Endothelial cell of umbilical vein (primary cell): Measurements from ENCODE around the gene URAD. TPM values are rescaled to one million over a fixed set of nuclear protein-coding genes. Genes with fewer than 3 reads are reported as not detected.

Experiments used
- BruUV-seq: library from RNA; stranded (reverse); fragments of 400-500 nt; replicated peaks from 2 replicates; lab custom pipeline; 2021; lab: Mats Ljungman, UMichigan
- CTCF ChIA-PET: fragments of 300-600, 350-600 bp; sonication (Branson Sonifier 250); formaldehyde crosslinking; loops from one replicate; lab custom pipeline; 2021; ENCODE audit warnings: antibody characterized with exemption, inconsistent platforms; lab: Charles Lee
- POLR2A ChIA-PET: fragments of 300-600, 350-600 bp; sonication (Branson Sonifier 250); formaldehyde crosslinking; loops from one replicate; lab custom pipeline; 2021; ENCODE audit warnings: antibody characterized with exemption, inconsistent platforms; lab: Charles Lee
- DNase-seq: peaks from one replicate; pipeline ENCODE4 v3.0.0-alpha.2; 2011; ENCODE audit warnings: low read depth, low spot score
- FAIRE-seq: peaks from 2 replicates; lab custom pipeline; 2011; peaks lifted over from hg19 to GRCh38; lab: Jason Lieb, UNC
- H2AFZ ChIP-seq: 2 replicates; pipeline ENCODE4 v1.6.0; 2012; ENCODE audit warnings: low read depth, low read length, control low read depth, inconsistent platforms
- H3K27ac ChIP-seq: 2 replicates; pipeline ENCODE4 v1.5.1; 2011; ENCODE audit warnings: low read depth, mild to moderate bottlenecking, control low read depth, low read length, moderate library complexity; ENCODE audit not compliant: insufficient read depth
- H3K27me3 ChIP-seq, 2 experiments: 2 replicates each; pipeline versions ENCODE4 v1.6.0 to v1.6.1; 2011; ENCODE audit warnings: low read length in 2 of 2, mixed read lengths in 1 of 2; ENCODE audit not compliant: control insufficient read depth in 2 of 2, insufficient read depth in 2 of 2
- H3K36me3 ChIP-seq, 2 experiments: 2 replicates in 1 of 2; 3 replicates in 1 of 2; pipeline ENCODE4 v1.5.1; 2011; ENCODE audit warnings: low read length in 2 of 2, mild to moderate bottlenecking in 1 of 2, moderate library complexity in 1 of 2; ENCODE audit not compliant: control insufficient read depth in 2 of 2, insufficient read depth in 2 of 2; ENCODE audit errors: extremely low read depth in 1 of 2
- H3K4me1 ChIP-seq: 3 replicates; pipeline ENCODE4 v1.5.1; 2011; ENCODE audit warnings: mild to moderate bottlenecking, low read length; ENCODE audit not compliant: control insufficient read depth, insufficient read depth; ENCODE audit errors: extremely low read depth
- H3K4me2 ChIP-seq: 2 replicates; pipeline ENCODE4 v1.6.1; 2011; ENCODE audit warnings: low read length, control low read depth, mixed read lengths; ENCODE audit not compliant: insufficient read depth
- H3K4me3 ChIP-seq, 3 experiments: fragments of 200-600 bp in 1 of 3; sonication (generic), shearing (Covaris generic) in 1 of 3; replicated peaks in 1 of 3; 2 replicates each; pipeline ENCODE4 v1.5.1; 2011 to 2016; ENCODE audit warnings: control low read depth in 3 of 3, low read length in 3 of 3, mild to moderate bottlenecking in 2 of 3, inconsistent platforms in 1 of 3, low read depth in 1 of 3, moderate library complexity in 1 of 3; ENCODE audit not compliant: insufficient read depth in 1 of 3
- H3K79me2 ChIP-seq: 2 replicates; pipeline ENCODE4 v1.6.0; 2012; ENCODE audit warnings: low read length, inconsistent platforms; ENCODE audit not compliant: control insufficient read depth, insufficient read depth
- H3K9ac ChIP-seq: replicated peaks from 2 replicates; pipeline ENCODE3; 2011; ENCODE audit warnings: low read length, control low read depth; ENCODE audit not compliant: insufficient read depth; ENCODE audit errors: extremely low read depth
- H3K9me1 ChIP-seq: replicated peaks from 3 replicates; pipeline ENCODE4 v1.6.0; 2011; ENCODE audit warnings: mild to moderate bottlenecking, low read length; ENCODE audit not compliant: control insufficient read depth, insufficient read depth; ENCODE audit errors: extremely low read depth
- H3K9me3 ChIP-seq: replicated peaks from 2 replicates; pipeline ENCODE4 v1.5.1; 2012; ENCODE audit warnings: low read length, inconsistent platforms; ENCODE audit not compliant: control insufficient read depth, insufficient read depth
- H4K20me1 ChIP-seq: replicated peaks from 2 replicates; pipeline ENCODE3; 2011; ENCODE audit warnings: mild to moderate bottlenecking, low read length; ENCODE audit not compliant: control insufficient read depth, insufficient read depth; ENCODE audit errors: extremely low read depth
- EZH2 ChIP-seq: IDR thresholded peaks from 2 replicates; pipeline ENCODE4 v1.6.1; 2012; ENCODE audit warnings: borderline replicate concordance, low read depth, mild to moderate bottlenecking, moderate library complexity, low read length, inconsistent platforms; ENCODE audit not compliant: severe bottlenecking
- GATA2 ChIP-seq: IDR thresholded peaks from 2 replicates; pipeline ENCODE4 v1.7.0; 2011; ENCODE audit warnings: low read depth, mild to moderate bottlenecking, moderate library complexity, mixed read lengths, low read length; ENCODE audit not compliant: insufficient read length, insufficient read depth
- MAX ChIP-seq: IDR thresholded peaks from 2 replicates; pipeline ENCODE4 v1.6.1; 2011; ENCODE audit not compliant: insufficient read depth, insufficient read length
- MYC ChIP-seq: IDR thresholded peaks from one replicate; pipeline ENCODE4 v1.6.1; 2011; ENCODE audit warnings: mild to moderate bottlenecking, low read depth, low read length
- POLR2A ChIP-seq: IDR thresholded peaks from 2 replicates; pipeline ENCODE4 v1.6.1; 2012; ENCODE audit warnings: low read depth, mild to moderate bottlenecking, control low read depth, low read length
- POLR2AphosphoS5 ChIP-seq: IDR thresholded peaks from 2 replicates; pipeline ENCODE4 v1.6.1; 2012; ENCODE audit warnings: low read depth, mild to moderate bottlenecking, control low read depth, low read length, moderate library complexity; ENCODE audit not compliant: insufficient read depth
- dilution Hi-C: fragments of 300-500 bp; cut with MboI; formaldehyde crosslinking; loops from one replicate; pipeline ENCODE4 v1.15.0; 2019; ENCODE audit warnings: low sequenced_read_pairs; ENCODE audit not compliant: extremely low pct_ligation_motif_present
- intact Hi-C: fragments of 100-400 bp; cut with micrococcal nuclease; formaldehyde crosslinking; loops from one replicate; pipeline ENCODE4 v1.10.0; 2022
- polyA plus RNA-seq, 4 experiments: library from polyadenylated mRNA; depleted of rRNA in 3 of 4; stranded (reverse) in 3 of 4; unstranded in 1 of 4; fragments of >200 nt; gene quantifications; 2 replicates each; pipeline versions ENCODE4 v1.2.1 to v1.2.3, GENCODE V29; 2011 to 2012; ENCODE audit warnings: missing spikeins in 1 of 4
- total RNA-seq: library from RNA; stranded (reverse); gene quantifications from 2 replicates; pipeline ENCODE4 v1.2.3, GENCODE V29; 2021

URAD gene
- total and polyA plus RNA-seq, 2 donors (not counting 3 experiments of a cell fraction or from before 2014, with no cell fraction given) = not detected

GRCh38 chr13:27979001-27979643 lies 9.4 kb downstream of the URAD start:
- Histone ChIP-seq H3K4me2 (no peak overlapping the region), H3K36me3 (no peaks in the 10 kb centered on the region), H3K4me1 (no peaks in the 10 kb centered on the region), H2AFZ (no peak overlapping the region), H3K27me3 (peaks cover 75 to 87% of the 10 kb centered on the region in 2 experiments), H3K4me3 (no peak overlapping the region), H3K79me2 (no peaks in the 10 kb centered on the region), H3K9ac (no peak overlapping the region), H3K9me3 (no peaks in the 10 kb centered on the region), H3K9me1 (no peaks in the 10 kb centered on the region), H4K20me1 (no peaks in the 10 kb centered on the region), H3K27ac (no peak overlapping the region)
- intact Hi-C loops (no loop called here), dilution Hi-C loops (no loop called here)
- ChIA-PET POLR2A (no interaction called here), CTCF (no interaction called here)
- BruUV-seq = no TSS peak
- DNase-seq (no peak), FAIRE-seq (peak; percentile 43)
- TF ChIP-seq MAX (no peak), MYC (no peak), EZH2 (peak; percentile 64), POLR2AphosphoS5 (no peak)

GRCh38 chr13:27978301-27978968 lies 10.1 kb downstream of the URAD start:
- ChIA-PET POLR2A (no interaction called here), CTCF (interaction anchor here (0.6 to 1.5 kb wide), 4 partner anchors 13 to 1031 kb away, joined by 4 to 8 read pairs (median 4); no protein-coding TSS in a partner anchor)
- TF ChIP-seq EZH2 (peak; percentile 68), MYC (no peak), GATA2 (no peak), POLR2A (no peak)
- DNase-seq (no peak), FAIRE-seq (no peak)
- Histone ChIP-seq H3K4me3 (no peak overlapping the region), H3K4me2 (no peak overlapping the region), H2AFZ (no peak overlapping the region), H3K9me3 (no peaks in the 10 kb centered on the region), H3K27me3 (peaks cover 81 to 94% of the 10 kb centered on the region in 2 experiments), H4K20me1 (no peaks in the 10 kb centered on the region), H3K27ac (no peak overlapping the region), H3K36me3 (no peaks in the 10 kb centered on the region), H3K79me2 (no peaks in the 10 kb centered on the region), H3K9ac (no peak overlapping the region), H3K4me1 (no peaks in the 10 kb centered on the region), H3K9me1 (no peaks in the 10 kb centered on the region)
- dilution Hi-C loops = no loop called here
- intact Hi-C loops = no loop called here
- no TSS peak for BruUV-seq
